Measurements from ENCODE around the gene IL1RAP.

DNA sequence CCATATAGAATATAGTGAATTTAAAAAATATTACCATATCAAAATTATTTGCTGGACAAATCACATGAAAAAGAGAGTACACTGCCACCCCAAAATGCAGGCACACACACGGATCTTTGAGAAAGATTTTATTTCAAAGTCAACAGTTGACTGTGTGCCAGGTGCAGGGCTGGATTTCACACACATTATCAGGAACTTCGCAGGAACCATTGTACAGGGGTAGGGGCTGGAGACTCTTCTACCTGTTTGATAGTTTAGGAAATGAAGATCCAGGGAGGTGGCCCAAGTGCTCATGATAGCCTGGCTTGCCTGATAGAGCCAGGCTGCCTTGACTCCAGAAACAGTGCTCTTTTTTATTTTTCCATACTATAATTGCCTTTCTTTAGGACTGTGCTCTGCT is 54.2 kb downstream of the IL1RAP start:
- TF ChIP-seq POLR2A (IDR thresholded peaks at IDR 0.05) = no peak
- TF ChIP-seq, protein P1, sequence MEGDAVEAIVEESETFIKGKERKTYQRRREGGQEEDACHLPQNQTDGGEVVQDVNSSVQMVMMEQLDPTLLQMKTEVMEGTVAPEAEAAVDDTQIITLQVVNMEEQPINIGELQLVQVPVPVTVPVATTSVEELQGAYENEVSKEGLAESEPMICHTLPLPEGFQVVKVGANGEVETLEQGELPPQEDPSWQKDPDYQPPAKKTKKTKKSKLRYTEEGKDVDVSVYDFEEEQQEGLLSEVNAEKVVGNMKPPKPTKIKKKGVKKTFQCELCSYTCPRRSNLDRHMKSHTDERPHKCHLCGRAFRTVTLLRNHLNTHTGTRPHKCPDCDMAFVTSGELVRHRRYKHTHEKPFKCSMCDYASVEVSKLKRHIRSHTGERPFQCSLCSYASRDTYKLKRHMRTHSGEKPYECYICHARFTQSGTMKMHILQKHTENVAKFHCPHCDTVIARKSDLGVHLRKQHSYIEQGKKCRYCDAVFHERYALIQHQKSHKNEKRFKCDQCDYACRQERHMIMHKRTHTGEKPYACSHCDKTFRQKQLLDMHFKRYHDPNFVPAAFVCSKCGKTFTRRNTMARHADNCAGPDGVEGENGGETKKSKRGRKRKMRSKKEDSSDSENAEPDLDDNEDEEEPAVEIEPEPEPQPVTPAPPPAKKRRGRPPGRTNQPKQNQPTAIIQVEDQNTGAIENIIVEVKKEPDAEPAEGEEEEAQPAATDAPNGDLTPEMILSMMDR (IDR thresholded peaks at IDR 0.05) = no peak

Measured in body of pancreas (tissue), 4 donors.